ENCODE measurements around the gene PAX3.

Gene PAX3

GRCh38 chr2:222255090-222255489 is 43.7 kb downstream of the PAX3 start:
- no peaks in the 10 kb centered on the region for H3K36me3 ChIP-seq
- intact Hi-C loops (cut with DNase I; ENCODE audit: low total_unique reads), result no loop called here
- no peak for DNase-seq
- no peaks in the 10 kb centered on the region for H3K27me3 ChIP-seq
- H3K9me3 ChIP-seq, result no peaks in the 10 kb centered on the region
- H3K4me3 ChIP-seq, result no peak overlapping the region
- H3K27ac ChIP-seq, result no peak overlapping the region
- H3K4me1 ChIP-seq, result no peaks in the 10 kb centered on the region
- no peak for TF ChIP-seq CTCF (IDR thresholded peaks at IDR 0.05)

GRCh38 chr2:222250313-222250712 is 48.5 kb downstream of the PAX3 start:
- intact Hi-C loops (cut with DNase I; ENCODE audit: low total_unique reads), result no loop called here
- TF ChIP-seq CTCF (IDR thresholded peaks at IDR 0.05), result no peak
- no peak for DNase-seq
- Histone ChIP-seq H3K4me3 (no peak overlapping the region), H3K27me3 (no peaks in the 10 kb centered on the region), H3K4me1 (no peaks in the 10 kb centered on the region), H3K27ac (no peak overlapping the region), H3K36me3 (no peaks in the 10 kb centered on the region), H3K9me3 (no peaks in the 10 kb centered on the region)

DNA sequence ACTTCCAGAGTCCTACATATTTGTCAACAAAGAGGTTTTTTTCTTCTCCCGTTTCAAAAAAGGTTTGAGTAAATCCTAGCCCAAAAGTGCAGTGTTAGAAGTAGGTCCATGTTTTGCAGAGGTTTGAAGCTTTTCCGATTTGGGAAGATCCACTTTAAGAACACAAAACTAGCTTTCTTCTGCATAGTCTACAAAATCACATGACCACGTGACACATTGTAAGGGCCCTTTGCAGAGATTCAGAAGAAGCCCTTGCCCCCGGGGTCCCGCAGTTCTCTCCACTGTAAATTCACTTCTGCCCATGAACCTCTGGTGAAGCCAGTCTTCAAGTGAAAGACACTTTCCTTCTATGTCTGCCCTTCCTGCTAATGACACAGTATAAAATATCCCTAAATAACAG is 49.4 kb downstream of the PAX3 start:
- intact Hi-C loops (cut with DNase I; ENCODE audit: low total_unique reads), result no loop called here
- DNase-seq, result no peak
- Histone ChIP-seq H3K36me3 (no peaks in the 10 kb centered on the region), H3K4me3 (no peak overlapping the region), H3K9me3 (no peaks in the 10 kb centered on the region), H3K4me1 (no peaks in the 10 kb centered on the region), H3K27ac (no peak overlapping the region), H3K27me3 (no peaks in the 10 kb centered on the region)
- TF ChIP-seq CTCF (IDR thresholded peaks at IDR 0.05), result no peak

DNA sequence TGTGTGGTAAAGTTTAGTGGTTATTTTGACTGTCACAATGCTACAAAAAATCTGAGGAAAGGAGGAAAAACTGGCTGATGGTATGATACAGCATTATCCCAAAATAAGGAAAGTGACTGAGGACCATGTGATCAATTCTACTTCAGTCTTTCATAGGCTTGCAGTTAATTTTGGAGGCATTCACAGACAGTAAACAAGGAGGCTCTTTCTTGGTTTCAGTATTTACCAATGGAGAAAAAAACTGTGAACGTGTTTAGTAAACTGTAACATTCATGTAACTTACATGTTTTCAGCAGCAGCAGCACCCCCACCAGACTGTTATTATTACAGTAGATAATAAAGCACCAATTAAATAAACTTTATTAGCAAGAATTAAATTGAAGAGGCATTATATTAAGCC is 50.0 kb downstream of the PAX3 start:
- H3K4me1 ChIP-seq, result no peaks in the 10 kb centered on the region
- H3K4me3 ChIP-seq, result no peak overlapping the region
- H3K9me3 ChIP-seq, result no peaks in the 10 kb centered on the region
- no peaks in the 10 kb centered on the region for H3K36me3 ChIP-seq
- no peak for DNase-seq
- no peak for TF ChIP-seq CTCF (IDR thresholded peaks at IDR 0.05)
- intact Hi-C loops (cut with DNase I; ENCODE audit: low total_unique reads), result no loop called here
- no peak overlapping the region for H3K27ac ChIP-seq
- no peaks in the 10 kb centered on the region for H3K27me3 ChIP-seq

GRCh38 chr2:222248256-222248655 is 50.5 kb downstream of the PAX3 start:
- Histone ChIP-seq H3K9me3 (no peaks in the 10 kb centered on the region), H3K4me3 (no peak overlapping the region), H3K27me3 (no peaks in the 10 kb centered on the region), H3K36me3 (no peaks in the 10 kb centered on the region), H3K4me1 (no peaks in the 10 kb centered on the region), H3K27ac (no peak overlapping the region)
- no peak for DNase-seq
- no peak for TF ChIP-seq CTCF (IDR thresholded peaks at IDR 0.05)
- intact Hi-C loops (cut with DNase I; ENCODE audit: low total_unique reads), result no loop called here

- peaks cover 0 to 4% of the 10 kb centered on the region in 2 donors for H3K27me3 ChIP-seq
- H3K4me3 ChIP-seq, result no peak overlapping the region
These were observed 56.3 kb downstream of the PAX3 start for GRCh38 chr2:222242532-222242931.

More at GRCh38 chr2:222242532-222242931, 56.3 kb downstream of the PAX3 start:
- no peak for DNase-seq
- no peaks in the 10 kb centered on the region for H3K9me3 ChIP-seq
- H3K27ac ChIP-seq, result no peak overlapping the region
- intact Hi-C loops (cut with DNase I; ENCODE audit: low total_unique reads), result no loop called here
- peaks cover 0 to 4% (median 0%) of the 10 kb centered on the region in 4 donors for H3K4me1 ChIP-seq
- TF ChIP-seq CTCF (IDR thresholded peaks at IDR 0.05), result no peak
- H3K36me3 ChIP-seq, result no peaks in the 10 kb centered on the region

Data from tibial artery (tissue), 4 donors.